Caco-2 (cell line): ENCODE results near the gene PCSK9. TPM values are rescaled to one million over a fixed set of nuclear protein-coding genes. Genes with fewer than 3 reads are reported as not detected.

ENCODE experiments used
- BruUV-seq: library from RNA; stranded (reverse); fragments of 400-500 nt; replicated peaks from 2 replicates; lab custom pipeline; 2021; lab: Mats Ljungman, UMichigan
- CTCF ChIA-PET: fragments of 300-600 bp; sonication (Branson Sonifier 250); formaldehyde crosslinking; loops from one replicate; lab custom pipeline; 2022; ENCODE audit warnings: antibody characterized with exemption; lab: Charles Lee
- POLR2A ChIA-PET: fragments of 300-600 bp; sonication (Branson Sonifier 250); formaldehyde crosslinking; loops from one replicate; lab custom pipeline; 2022; ENCODE audit warnings: antibody characterized with exemption; lab: Charles Lee
- DNase-seq, 2 experiments: peaks; one replicate each; pipeline versions ENCODE4 v3.0.0 to v3.0.0-alpha.2; 2020 to 2022
- H3K27me3 ChIP-seq: replicated peaks from 2 replicates; pipeline ENCODE4 v1.6.0; 2011; ENCODE audit warnings: low read length; ENCODE audit not compliant: control insufficient read depth, insufficient read depth
- H3K36me3 ChIP-seq: 2 replicates; pipeline ENCODE4 v1.5.1; 2011; ENCODE audit warnings: low read length; ENCODE audit not compliant: control insufficient read depth, insufficient read depth
- H3K4me1 ChIP-seq: fragments of 250-450 bp; sonication (Bioruptor Pico); 2 replicates; pipeline ENCODE4 v1.5.1; 2020; ENCODE audit warnings: mild to moderate bottlenecking
- H3K4me3 ChIP-seq: 2 replicates; pipeline ENCODE4 v1.5.1; 2011; ENCODE audit warnings: low read depth, mild to moderate bottlenecking, control low read depth, low read length
- H3K9me3 ChIP-seq: fragments of 250-450 bp; sonication (Bioruptor Pico); 2 replicates; pipeline ENCODE4 v1.5.1; 2020; ENCODE audit warnings: mild to moderate bottlenecking, moderate library complexity
- H3K27ac Mint-ChIP-seq: one replicate; pipeline ENCODE4 v1.8.0; 2022; ENCODE audit warnings: mixed read lengths; ENCODE audit not compliant: unreplicated experiment
- H3K27me3 Mint-ChIP-seq: one replicate; pipeline ENCODE4 v1.8.0; 2022; ENCODE audit warnings: mixed read lengths; ENCODE audit not compliant: insufficient read depth, unreplicated experiment
- H3K36me3 Mint-ChIP-seq: one replicate; pipeline ENCODE4 v1.8.0; 2022; ENCODE audit warnings: mild to moderate bottlenecking, mixed read lengths; ENCODE audit not compliant: insufficient read depth, unreplicated experiment
- H3K4me1 Mint-ChIP-seq: one replicate; pipeline ENCODE4 v1.8.0; 2022; ENCODE audit warnings: low read depth, mixed read lengths; ENCODE audit not compliant: unreplicated experiment
- H3K4me3 Mint-ChIP-seq: one replicate; pipeline ENCODE4 v1.8.0; 2022; ENCODE audit warnings: mild to moderate bottlenecking, moderate library complexity, mixed read lengths; ENCODE audit not compliant: unreplicated experiment
- H3K9me3 Mint-ChIP-seq: one replicate; pipeline ENCODE4 v1.8.0; 2022; ENCODE audit warnings: mixed read lengths; ENCODE audit not compliant: unreplicated experiment
- intact Hi-C: fragments of 100-400 bp; cut with micrococcal nuclease; formaldehyde crosslinking; loops from one replicate; pipeline ENCODE4 v1.10.0; 2022; ENCODE audit not compliant: unreplicated experiment
- total RNA-seq: library from RNA; stranded (reverse); gene quantifications from 2 replicates; pipeline ENCODE4 v1.2.3, GENCODE V29; 2022
- TF ChIP-seq, protein P1 (sequence below), 2 experiments: fragments of 200-600 bp in 1 of 2; IDR thresholded peaks; 1 replicate in 1 of 2; 2 replicates in 1 of 2; pipeline versions ENCODE4 v1.5.1 to v1.8.0; 2011 to 2022; ENCODE audit warnings: antibody characterized with exemption in 1 of 2, control low read depth in 1 of 2, inconsistent platforms in 1 of 2, low read depth in 1 of 2, low read length in 1 of 2, mild to moderate bottlenecking in 1 of 2, moderate library complexity in 1 of 2; ENCODE audit not compliant: insufficient read depth in 1 of 2, severe bottlenecking in 1 of 2, unreplicated experiment in 1 of 2

The PCSK9 gene
- total RNA-seq, 1 experiment from 2014 or later = 29.4 TPM

DNA sequence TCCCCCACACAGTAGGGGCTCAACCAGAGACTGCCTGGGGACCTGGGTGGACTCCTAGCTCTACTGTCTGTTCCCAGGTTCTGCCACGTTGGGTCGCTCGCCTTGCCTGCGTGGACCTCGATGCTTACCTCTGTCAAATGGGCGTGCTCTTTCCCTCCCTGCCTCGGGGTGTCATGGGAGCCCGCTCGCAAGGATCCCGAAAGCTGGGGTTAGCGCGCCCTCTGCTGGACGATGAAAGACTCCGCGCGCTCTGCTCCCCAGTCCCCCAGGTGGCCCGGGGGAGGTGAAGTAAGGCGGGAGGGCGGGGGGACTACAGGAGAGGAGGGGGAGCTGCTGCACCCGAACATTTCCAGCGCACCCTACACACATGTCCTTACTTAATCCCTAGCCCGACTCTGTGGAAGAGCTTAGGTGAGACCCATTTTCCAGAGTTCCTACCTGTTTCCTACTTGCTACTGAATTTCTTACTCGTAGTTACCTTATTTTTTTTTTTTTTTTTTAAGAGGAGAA lies 42.9 kb upstream of the PCSK9 start:
- no peaks in the 10 kb centered on the region for H3K36me3 Mint-ChIP-seq
- Histone ChIP-seq H3K27me3 (no peaks in the 10 kb centered on the region), H3K4me3 (no peak overlapping the region), H3K4me1 (no peaks in the 10 kb centered on the region), H3K9me3 (no peaks in the 10 kb centered on the region), H3K36me3 (no peaks in the 10 kb centered on the region)
- POLR2A ChIA-PET = no interaction called here
- H3K4me3 Mint-ChIP-seq = no peak overlapping the region
- DNase-seq = peak; percentile 67 to 74
- BruUV-seq = no TSS peak
- H3K4me1 Mint-ChIP-seq = peaks cover 8% of the 10 kb centered on the region
- H3K27ac Mint-ChIP-seq = no peak overlapping the region
- H3K27me3 Mint-ChIP-seq = peaks cover 4% of the 10 kb centered on the region
- no peaks in the 10 kb centered on the region for H3K9me3 Mint-ChIP-seq
- intact Hi-C loops = loop anchor here (1.0 kb wide), 3 partner anchors 23 to 46 kb away; no protein-coding TSS in a partner anchor
- CTCF ChIA-PET = interaction anchor here (1.1 to 3.0 kb wide), 6 partner anchors 20 to 56 kb away, joined by 3 to 15 read pairs (median 4); no protein-coding TSS in a partner anchor
- TF ChIP-seq, protein P1, sequence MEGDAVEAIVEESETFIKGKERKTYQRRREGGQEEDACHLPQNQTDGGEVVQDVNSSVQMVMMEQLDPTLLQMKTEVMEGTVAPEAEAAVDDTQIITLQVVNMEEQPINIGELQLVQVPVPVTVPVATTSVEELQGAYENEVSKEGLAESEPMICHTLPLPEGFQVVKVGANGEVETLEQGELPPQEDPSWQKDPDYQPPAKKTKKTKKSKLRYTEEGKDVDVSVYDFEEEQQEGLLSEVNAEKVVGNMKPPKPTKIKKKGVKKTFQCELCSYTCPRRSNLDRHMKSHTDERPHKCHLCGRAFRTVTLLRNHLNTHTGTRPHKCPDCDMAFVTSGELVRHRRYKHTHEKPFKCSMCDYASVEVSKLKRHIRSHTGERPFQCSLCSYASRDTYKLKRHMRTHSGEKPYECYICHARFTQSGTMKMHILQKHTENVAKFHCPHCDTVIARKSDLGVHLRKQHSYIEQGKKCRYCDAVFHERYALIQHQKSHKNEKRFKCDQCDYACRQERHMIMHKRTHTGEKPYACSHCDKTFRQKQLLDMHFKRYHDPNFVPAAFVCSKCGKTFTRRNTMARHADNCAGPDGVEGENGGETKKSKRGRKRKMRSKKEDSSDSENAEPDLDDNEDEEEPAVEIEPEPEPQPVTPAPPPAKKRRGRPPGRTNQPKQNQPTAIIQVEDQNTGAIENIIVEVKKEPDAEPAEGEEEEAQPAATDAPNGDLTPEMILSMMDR (IDR thresholded peaks at IDR 0.05; ENCODE audit: insufficient read depth in 1 of 2, low read depth in 1 of 2, low read length in 1 of 2, severe bottlenecking in 1 of 2, unreplicated experiment in 1 of 2) = peak; percentile 60 to 66

DNA sequence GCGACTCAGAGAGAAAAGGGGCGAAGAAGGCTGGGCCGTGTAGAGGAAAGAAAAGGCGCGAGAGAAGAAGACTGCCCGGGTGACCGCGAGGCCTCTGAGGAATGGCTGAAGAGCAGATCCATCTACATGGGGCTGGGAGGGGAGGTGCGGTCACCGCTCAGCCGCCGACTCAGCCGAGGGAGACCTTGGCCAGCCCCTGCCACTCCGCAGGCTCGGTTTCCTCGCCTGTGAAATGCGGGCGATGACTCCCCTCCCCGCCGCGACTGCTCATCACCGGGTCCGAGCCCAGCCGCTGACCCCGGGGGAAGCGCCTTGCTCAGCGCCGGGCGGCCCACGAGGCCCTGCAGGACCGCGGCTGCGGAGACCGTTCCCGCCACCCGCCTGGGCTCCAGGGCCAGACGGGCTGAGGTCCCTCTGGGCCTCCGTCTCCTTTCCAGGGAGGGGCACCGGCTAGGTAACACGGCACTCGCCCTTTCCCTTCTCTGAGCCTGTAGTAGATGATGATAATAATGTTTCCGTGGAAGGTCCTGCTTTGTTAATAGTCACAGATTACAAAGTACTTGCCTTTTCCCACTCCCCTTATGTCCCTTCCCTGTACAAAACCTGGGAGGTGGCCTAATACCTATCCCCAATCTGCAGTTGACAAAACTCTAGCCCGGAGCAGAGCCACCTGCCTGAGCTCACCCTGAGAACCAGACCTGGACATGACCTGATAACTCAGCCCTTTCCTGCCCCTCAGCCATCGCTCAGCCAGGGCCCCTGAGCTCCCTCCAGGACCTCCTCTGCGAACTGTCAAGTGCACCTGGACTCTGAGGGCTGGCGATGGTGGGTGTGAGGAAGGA lies 42.3 kb upstream of the PCSK9 start:
- Mint-ChIP-seq H3K9me3 (no peaks in the 10 kb centered on the region), H3K36me3 (no peaks in the 10 kb centered on the region), H3K4me1 (peaks cover 8% of the 10 kb centered on the region), H3K27ac (no peak overlapping the region), H3K4me3 (no peak overlapping the region), H3K27me3 (peaks cover 4% of the 10 kb centered on the region)
- no TSS peak for BruUV-seq
- H3K9me3 ChIP-seq = no peaks in the 10 kb centered on the region
- H3K4me1 ChIP-seq = no peaks in the 10 kb centered on the region
- POLR2A ChIA-PET = no interaction called here
- CTCF ChIA-PET = interaction anchor here (1.1 to 3.0 kb wide), 6 partner anchors 19 to 57 kb away, joined by 3 to 15 read pairs (median 4); no protein-coding TSS in a partner anchor
- H3K36me3 ChIP-seq = no peaks in the 10 kb centered on the region
- no peaks in the 10 kb centered on the region for H3K27me3 ChIP-seq
- TF ChIP-seq, protein P1 (IDR thresholded peaks at IDR 0.05; ENCODE audit: insufficient read depth in 1 of 2, low read depth in 1 of 2, low read length in 1 of 2, severe bottlenecking in 1 of 2, unreplicated experiment in 1 of 2) = no peak
- DNase-seq = no peak
- no peak overlapping the region for H3K4me3 ChIP-seq
- intact Hi-C loops = loop anchor here (1.0 kb wide), 3 partner anchors 24 to 47 kb away; no protein-coding TSS in a partner anchor

DNA sequence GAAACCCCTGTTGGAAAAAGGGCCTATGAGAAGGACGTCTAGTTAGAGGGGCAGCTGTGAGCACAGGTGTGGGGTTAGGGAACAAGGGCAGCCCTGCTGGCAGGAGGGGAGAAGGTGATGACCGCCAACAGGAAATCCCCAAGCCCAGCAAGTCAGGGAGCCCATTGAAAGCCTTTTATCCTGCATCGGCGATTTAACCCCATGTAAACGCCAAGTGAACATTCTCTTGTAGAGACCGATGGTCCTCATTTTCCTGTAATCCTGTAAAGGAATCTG lies 41.7 kb upstream of the PCSK9 start:
- no peak overlapping the region for H3K27ac Mint-ChIP-seq
- Histone ChIP-seq H3K4me3 (no peak overlapping the region), H3K4me1 (no peaks in the 10 kb centered on the region), H3K36me3 (no peaks in the 10 kb centered on the region), H3K9me3 (no peaks in the 10 kb centered on the region), H3K27me3 (no peaks in the 10 kb centered on the region)
- CTCF ChIA-PET = interaction anchor here (1.1 to 3.0 kb wide), 2 partner anchors 47 to 58 kb away, joined by 3 to 15 read pairs; no protein-coding TSS in a partner anchor
- H3K9me3 Mint-ChIP-seq = no peaks in the 10 kb centered on the region
- intact Hi-C loops = no loop called here
- H3K36me3 Mint-ChIP-seq = no peaks in the 10 kb centered on the region
- no TSS peak for BruUV-seq
- POLR2A ChIA-PET = no interaction called here
- H3K27me3 Mint-ChIP-seq = peaks cover 4% of the 10 kb centered on the region
- H3K4me3 Mint-ChIP-seq = no peak overlapping the region
- H3K4me1 Mint-ChIP-seq = peaks cover 8% of the 10 kb centered on the region
- TF ChIP-seq, protein P1 (IDR thresholded peaks at IDR 0.05; ENCODE audit: insufficient read depth in 1 of 2, low read depth in 1 of 2, low read length in 1 of 2, severe bottlenecking in 1 of 2, unreplicated experiment in 1 of 2) = no peak
- DNase-seq = no peak
